ENCODE measurements around the gene BIRC7.

GRCh38 chr20:63214514-63214913 lies 21.2 kb upstream of the BIRC7 start:
- TF ChIP-seq EZH2 (IDR thresholded peaks at IDR 0.05; ENCODE audit: borderline replicate concordance, low read length): no peak
- no peak for TF ChIP-seq CTCF (IDR thresholded peaks at IDR 0.05; ENCODE audit: low read length)

All from OCI-LY1 (cell line).